CD4-positive, alpha-beta T cell treated with Interleukin-4 for 1 hour (primary cell): ENCODE data around the gene DUSP16.

Experiments
- DNase-seq, 2 donors: peaks; one replicate each; pipeline ENCODE4 v3.0.0-alpha.2; 2020 to 2022

Gene DUSP16

DNA sequence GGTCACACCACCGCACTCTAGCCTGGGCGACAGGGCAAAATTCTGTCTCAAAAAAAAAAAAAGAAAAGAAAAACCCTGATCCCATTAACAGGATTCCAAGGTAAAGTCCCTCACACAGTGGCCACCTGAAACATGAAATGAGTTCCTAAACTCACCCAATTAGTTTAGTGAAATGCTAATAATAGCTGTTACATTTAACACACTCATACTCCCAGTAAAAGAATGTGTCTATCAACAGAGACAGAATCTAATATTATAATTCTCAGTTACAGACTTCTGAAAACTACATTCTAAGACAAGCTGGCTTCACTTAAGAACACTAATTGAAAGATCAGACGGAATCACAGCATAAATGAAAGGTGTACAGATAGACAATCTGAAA lies 44.2 kb downstream of the DUSP16 start:
- DNase-seq, result no peak

DNA sequence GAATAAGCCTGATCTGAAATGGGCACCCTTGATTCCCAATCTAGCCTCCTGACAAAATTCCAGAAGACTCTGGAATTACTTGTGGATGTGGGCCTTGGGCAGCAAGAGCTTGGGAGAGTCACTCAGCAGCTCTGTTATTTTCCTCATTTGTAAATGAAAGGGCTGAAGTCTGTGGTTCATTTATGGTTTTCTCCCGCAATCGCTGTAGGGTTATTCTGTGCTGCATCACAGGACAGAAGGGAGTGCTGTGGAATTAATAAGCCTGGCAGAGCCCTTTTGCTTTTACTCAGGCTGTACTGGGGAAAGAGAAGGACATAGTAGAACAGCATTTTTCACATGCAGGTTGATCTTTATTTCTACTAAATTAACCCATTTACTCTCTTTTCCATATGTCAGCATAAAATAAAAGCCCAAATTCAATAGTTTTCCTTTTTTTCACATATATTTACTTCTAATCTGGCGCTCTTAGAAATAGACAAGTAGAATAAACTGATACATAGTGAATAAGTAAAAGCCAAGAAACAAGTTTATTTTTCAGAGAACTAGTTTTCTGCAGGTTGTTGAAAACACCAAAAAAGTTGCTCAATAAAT lies 49.2 kb downstream of the DUSP16 start:
- no peak for DNase-seq

DNA sequence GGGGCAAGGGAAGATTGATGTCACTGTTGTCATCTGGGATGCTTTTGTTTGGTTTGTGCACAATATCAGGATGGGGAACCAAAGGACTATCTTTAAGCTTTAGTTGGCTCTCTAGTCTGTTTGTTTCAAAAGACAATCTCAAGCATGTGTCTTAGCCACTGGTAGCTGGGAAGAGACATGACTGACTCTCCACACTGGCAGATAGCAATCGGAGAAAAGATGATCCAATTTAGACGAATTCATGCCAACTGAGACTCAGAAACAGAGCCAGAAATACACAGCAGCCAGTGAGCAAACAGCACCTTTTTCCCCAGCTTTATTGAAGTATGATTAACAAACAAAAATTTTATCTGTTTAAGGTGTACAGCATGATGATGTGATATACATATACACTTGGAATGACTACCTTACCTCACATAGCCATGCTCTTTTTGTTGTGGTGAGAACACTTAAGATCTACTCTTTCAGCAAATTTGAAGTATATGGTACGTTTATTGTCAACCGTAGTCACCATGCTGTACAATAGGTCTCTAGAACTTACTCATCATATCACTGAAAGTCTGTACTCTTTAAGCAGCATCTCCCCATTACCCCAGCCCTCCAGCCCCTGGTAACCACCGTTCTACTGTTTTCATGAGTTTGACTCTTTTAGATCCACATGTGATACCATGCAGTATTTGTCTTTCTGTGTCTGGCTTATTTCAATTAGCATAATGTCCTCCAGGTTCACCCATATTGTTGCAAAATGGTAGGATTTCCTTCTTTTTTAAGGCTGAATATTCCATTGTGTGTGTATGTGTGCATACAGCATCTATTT lies 50.6 kb downstream of the DUSP16 start:
- DNase-seq, result no peak

DNA sequence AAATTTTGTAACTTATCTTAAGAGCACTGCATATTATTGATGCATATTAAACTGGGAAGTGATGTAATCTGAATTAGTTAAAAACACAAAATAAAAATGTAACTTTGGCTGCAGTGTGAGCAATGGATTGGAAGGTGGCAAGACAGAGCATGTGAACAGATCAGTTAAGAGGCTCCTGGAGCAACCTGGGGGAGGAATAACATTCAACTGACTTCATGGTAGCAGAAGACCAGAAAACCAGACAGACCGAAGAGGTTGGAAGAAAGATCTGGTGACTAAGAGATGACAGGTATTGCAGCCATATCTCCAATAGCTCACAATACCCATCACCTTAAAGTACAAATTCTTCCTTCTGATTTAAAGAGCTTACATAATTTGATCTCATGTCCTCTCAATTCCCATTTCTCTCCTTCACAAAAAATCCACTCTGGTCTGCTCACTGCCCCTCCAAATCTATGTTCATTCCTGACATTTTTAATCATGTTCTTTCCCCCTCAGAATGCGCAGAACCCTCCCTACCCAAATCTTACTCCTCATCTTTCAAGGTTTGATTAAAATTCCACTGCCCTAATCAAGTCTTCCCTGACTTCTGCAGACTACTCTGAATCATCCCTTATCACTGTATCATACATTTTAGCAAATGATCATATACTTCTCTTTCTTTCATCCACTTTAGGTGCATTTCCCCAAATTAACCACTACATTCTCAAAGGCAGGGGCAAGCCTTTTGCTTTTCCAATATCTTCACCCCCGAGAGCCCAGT lies 51.5 kb downstream of the DUSP16 start:
- DNase-seq, result no peak

DNA sequence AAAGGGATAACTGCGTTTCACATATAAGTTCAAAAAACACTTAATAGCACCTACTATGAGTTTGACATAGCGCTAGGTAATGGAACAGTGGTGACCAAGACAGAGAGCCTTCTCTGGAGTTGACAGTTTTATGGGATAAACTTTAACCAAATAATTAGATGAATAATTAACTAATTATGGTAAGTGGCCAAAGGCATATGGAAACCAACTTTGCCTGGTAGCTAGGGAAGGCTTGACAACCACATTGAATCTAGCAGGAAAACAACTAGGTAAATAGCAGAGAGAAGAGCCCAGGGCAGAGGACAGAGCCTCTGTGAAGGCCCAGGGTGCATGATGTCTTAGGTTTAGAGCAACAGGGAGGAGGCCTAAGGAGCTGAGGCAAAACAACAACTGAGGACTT lies 52.1 kb downstream of the DUSP16 start:
- no peak for DNase-seq

DNA sequence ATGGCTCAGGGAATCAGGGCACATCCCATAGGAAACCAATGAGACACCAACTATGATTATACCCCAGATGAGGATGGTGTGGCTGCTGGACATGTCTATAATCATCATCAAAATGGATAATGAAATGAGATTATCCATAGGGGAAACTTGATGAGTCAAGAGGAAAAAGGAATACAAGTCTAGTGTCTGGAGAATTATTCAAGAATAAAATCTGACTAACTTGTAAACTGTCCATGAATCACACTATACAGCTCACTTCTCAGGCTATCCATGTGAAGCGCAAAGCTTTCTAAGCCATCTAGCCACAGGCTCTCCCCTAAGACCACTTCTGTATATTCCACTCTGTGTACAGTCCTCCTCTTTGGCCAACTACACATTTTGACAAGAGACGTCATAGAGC lies 52.5 kb downstream of the DUSP16 start:
- no peak for DNase-seq

DNA sequence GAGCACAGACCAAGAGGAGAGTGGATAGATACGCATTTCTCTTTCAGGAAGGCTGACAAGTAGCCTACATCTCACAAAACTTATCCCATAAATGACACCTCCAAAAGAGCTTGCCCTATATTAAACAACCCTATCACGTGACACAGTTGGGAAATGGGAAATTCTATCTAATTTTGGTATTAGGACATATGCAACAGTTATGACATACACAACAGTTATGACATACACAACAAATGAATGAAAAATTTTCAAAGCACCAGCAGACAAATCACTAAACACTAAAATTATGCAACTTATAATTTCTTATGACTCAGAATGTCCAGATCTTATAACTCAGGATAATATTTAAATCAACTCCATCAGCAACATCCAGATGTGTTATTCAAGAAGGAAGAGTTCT lies 54.1 kb downstream of the DUSP16 start:
- no peak for DNase-seq

DNA sequence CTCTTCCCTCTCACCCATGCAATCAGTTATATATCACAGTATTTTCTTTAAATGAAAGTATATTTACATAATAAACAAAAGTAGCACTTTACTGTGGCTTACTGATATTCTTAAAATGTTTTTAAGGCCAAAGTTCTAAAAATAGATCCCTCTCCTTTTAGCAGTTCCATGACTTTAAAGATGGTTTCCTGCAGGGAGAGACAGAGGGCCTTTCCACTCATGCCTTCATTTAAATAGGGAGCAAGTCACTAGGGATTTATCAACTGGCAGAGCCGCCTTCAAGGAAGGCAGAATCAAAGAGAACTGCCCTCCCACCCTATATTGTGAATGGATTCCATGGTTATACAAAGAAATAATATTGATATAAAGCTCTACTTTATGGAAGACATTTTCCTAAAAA lies 55.5 kb downstream of the DUSP16 start:
- no peak for DNase-seq

DNA sequence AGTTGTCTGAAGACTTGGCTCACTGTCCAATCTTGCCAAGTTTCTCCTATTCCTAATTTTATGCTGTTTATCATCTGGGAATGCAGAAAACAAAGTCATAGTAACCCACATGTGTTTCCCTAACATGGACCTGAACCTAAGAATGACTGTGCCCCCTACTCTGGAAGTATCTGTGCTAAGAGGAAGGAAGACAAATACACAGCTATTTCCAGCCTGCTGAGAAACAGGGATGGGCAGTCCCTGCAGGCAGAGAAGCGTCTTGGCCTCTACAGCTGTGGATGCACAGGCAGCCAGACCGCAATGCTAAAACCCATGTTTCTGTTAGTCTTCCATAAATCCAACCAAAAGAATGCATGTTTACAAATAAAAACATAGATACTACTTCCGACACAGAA lies 56.2 kb downstream of the DUSP16 start:
- DNase-seq, result no peak

DNA sequence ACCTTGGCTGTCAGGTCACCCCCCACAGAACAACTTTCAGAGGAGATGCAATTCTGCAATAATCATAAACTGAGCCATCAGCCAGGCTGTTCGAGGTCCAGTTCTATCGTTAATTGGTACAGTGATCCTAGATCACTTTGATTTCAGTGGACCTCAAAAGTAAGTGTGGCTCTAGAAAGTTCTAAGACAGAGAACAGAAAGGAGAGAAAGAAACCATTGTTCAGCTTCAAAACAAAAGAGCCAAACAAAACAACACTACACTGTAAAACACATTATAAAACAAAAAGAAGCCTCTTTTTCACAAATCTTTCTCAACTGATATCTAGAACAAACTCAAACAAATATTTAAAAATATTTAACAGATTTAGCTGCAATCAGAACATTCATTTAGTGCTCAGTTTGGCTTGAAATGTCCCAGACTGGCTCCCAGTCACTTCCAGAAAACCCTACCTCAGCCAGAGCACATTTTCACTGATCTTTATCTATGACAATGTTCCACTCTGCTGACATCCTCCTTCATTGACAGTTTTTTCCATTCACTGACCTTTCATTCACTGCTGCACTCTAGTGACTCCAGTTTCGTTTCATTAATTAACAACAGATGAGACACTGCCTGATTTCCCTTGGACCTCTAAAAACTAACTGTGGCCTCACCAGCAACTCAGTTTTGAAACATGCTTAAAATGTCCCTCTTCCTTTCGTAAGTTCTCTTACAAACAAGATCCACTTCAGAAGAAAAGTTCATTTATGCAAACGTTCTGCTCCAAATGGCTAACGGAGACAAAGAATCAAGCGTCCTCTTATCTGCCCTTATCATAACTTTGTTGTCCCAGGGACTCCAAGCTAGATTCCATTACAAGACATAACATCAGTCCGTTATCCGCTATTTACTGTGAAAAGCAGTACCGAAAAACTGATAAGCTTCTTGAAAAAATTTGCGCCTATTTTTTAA lies 56.8 kb downstream of the DUSP16 start:
- DNase-seq, result peak in 1 of 2 donors; percentile 46

DNA sequence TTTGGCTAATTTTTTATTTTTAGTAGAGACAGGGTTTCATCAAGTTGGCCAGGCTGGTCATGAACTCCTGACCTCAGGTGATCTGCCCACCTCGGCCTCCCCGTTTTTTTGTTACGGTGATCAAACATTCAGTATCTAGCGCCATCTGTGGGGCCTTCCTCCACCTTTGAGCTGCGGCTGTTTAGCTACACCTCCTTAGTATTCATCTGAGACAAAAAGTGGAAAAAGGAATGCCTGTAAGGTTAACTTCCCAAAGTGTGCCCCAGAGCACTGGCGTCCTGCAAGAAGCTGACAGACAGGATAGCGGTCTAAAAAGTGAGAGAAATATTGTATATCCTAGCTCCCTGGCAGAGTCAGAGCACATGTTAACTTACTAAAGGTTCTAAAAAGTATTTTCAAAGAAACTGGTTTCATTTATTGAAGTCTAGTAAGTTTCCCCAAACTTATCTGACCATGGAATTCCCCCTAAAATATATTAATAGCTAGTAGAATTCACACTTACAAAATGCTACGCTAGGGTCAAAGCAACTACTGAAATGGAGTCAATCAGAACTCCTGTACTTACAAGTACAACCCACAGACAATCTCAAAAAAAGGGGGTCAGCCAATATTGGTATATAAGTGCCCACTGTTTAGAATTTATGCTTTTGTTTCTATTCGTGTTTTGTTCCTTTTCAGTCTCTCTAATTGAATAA lies 59.1 kb downstream of the DUSP16 start:
- peak; percentile 22 to 66 for DNase-seq

DNA sequence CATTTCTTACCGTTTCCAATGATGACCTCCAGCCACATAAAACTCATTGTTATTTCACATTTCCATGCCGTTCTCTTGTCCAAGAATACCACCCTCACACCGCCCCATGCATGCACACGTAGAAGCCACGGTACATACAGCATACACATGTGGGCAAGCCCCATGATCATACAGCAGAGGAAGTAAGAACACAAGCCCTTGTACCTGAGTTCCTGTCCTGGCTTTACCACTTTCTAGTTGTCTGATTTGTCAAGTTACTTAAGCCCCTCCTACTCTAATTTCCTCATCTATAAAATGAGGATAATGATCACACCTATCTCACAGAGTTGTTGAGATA lies 59.9 kb downstream of the DUSP16 start:
- peak in 1 of 2 donors; percentile 57 for DNase-seq

DNA sequence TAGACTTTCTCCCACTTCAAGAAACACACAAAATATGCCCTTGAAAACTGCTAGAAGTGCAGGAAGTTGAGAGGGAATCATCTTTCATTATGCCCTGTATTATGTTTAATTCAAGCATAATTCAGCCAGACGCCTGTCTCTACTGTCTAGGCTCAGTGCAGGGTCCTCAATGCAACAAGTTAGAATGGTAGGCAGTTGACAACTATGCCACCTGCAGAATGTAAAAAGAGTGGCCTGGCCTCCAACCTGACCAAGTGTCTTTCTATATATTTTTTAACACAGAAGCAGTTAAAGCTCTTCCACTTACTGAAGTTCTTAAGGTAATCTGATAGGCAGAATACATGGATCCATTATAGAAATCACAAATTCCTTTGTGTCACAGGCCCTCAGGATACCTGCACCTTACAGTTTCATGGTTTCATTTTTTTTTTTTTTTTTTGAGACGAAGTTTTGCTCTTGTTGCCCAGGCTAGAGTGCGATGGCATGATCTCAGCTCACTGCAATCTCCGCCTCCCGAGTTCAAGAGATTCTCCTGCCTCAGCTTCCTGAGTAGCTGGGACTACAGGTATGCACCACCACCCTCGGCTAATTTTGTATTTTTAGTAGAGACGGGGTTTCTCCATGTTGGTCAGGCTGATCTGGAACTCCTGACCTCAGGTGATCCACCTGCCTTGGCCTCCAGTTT lies 60.4 kb downstream of the DUSP16 start:
- DNase-seq, result peak in 1 of 2 donors; percentile 50

DNA sequence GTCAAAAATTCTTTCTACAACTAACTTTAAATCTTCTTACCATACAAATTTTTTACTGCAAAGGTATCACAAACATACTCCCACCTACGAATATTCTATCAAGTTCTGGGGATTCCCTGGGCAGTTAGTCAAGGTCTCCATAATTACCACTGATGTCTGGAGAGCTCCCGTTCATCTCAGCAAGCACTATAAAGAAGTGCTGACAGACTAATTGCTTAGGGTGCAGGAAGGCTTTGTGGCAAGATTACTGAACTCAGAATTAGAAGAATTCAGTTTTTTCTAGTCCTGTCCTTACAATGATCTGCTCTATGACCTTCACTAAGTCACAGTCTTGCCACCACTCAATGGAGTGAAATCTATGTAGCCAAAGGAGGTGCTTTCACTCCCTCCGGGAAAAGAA lies 61.5 kb downstream of the DUSP16 start:
- peak in 1 of 2 donors; percentile 31 for DNase-seq

DNA sequence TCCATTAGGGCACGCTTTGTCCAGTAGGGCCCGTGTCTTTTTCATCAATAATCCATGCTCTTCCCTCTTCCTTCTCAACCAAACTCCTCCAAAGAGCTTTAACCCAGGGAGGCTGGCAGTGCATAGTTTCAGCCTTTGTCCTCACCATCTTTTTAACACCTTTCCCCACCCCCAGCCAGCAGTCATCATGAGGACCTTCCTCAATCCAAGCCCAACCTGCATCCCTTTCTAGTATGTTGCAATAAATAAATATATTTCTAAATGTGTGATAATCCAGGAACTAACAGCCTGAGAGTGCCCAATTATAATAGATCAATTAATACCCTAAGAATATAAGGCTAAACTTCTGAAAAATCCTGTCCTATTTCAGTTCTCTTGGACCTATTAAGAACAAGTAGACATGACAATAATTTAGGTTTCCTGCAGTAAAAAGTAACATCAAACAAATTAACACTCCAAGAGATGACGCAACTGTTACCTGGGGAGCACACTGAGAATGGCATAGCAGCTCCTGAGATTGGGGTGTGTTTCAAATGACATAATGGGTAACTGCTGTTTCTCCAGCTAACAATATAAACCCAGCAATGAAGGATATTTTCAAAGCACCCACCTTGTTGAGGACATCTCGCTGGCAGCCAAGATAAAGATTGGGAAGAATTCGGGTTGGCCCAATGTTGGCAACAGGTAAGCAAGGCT lies 62.6 kb downstream of the DUSP16 start:
- peak in 1 of 2 donors; percentile 34 for DNase-seq

DNA sequence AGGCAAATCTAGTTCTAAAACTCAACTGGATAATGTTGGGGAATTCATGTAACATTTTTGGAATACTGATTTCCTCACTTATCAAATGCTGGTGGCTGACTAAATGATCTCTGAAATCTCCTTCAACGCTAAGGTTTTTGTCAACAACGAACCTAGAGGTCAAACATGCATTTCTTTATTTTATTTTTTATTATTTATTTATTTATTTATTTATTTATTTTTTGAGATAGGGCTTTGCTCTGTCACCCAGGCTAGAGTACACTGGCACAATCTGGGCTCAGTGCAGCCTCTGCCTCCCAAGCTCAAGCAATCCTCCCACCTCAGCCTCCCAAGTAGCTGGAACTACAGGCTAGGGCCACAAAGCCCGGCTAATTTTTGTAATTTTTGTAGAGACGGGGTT lies 64.5 kb downstream of the DUSP16 start:
- DNase-seq, result no peak

DNA sequence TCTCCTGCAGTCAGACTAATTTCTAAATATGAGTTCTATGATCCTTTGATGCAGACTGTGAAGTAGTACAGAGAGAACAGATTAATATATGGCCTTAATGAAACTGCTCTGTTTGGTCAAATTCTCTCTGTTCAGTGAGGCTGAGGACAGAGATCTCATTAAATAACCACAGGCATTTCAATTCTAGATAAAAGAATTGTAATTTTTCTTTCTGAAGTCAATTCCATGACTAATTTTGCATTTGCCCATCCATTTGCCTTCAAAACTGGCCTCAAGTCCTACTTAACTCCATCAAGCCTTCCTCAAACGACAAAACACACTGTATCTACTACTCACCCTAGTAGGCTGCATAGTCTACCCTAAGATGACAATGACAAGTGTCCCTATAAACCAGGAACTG lies 67.1 kb downstream of the DUSP16 start:
- no peak for DNase-seq

DNA sequence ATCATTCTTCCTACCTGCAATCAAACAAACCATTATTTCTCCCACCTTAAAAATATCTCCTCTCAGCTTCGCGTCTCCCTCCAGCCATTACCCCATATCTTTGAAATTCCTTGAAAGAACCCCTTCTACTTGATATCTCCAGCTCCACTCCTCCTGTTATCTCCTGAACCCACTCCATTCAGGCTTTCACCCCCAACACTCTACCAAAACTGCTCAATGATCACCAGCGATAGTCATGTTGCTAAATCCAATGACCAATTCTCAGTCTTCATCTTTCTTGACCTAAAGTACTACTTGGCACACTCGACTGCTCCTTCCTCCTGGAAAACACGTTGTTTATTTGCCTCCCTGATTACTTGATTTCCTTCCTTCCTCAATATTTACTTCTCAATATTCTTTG lies 70.1 kb downstream of the DUSP16 start:
- DNase-seq, result no peak

DNA sequence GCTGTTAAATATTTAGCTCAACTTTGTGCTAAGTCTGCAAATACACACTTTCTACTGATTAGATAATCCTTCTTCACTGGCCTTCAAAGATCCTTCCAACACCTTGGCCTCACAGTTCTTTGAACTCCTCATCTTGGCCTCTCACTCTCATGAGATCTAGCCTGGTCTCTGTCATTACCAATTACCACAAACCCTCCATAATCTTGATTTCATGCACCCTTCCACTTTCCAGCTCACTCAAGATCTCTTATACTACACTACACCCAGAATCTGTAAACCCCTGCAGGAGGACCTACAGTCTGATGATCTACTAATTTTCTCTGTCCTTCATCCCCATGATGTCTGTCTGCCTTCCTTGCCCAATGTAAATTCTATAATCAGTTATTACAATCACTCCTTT lies 71.1 kb downstream of the DUSP16 start:
- DNase-seq, result no peak

DNA sequence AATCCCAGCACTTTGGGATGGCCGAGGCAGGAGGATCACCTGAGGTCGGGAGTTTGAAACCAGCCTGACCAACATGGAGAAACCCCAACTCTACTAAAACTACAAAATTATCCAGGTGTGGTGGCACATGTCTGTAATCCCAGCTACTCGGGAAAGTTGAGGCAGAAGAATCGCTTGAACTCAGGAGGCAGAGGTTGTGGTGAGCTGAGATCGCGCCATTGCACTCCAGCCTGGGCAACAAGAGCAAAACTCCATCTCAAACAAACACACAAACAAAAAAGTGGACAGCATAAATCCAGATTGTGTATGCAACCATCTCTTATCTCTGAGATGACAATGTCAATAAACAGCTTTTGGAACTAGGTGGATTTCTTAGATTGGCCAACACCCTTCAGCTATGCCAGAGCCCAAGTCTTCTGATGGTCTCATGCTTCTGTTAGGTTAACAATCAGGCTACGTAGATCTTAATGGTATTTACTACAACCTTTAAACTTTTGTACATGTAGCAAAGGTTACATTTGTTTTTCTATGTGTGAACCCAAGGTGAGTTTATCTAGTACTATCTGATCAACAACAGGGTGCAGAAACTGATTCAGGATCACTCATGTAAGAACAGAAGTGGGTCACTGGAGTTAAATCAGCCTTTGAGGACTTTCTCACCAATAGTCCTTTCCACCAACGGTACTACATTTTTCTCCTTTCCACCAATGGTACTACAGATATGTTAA lies 73.7 kb downstream of the DUSP16 start:
- DNase-seq, result no peak
